KOPT-K1 (cell line): ENCODE data around the gene MBLAC1.
"Not testable (repeated sequence)": the region's sequence is repeated elsewhere in the genome, so short reads cannot be mapped to it uniquely, and the experiment has no call there.

Source experiments
- H3K27ac ChIP-seq: fragments of 200-600 bp; sonication (generic); 2 replicates; pipeline ENCODE4 v1.5.1; 2016; ENCODE audit warnings: antibody characterized with exemption, mild to moderate bottlenecking, low read depth, low read length; ENCODE audit not compliant: poor library complexity, severe bottlenecking
- H3K36me3 ChIP-seq: fragments of 200-600 bp; sonication (generic); 2 replicates; pipeline ENCODE4 v1.5.1; 2017; ENCODE audit warnings: antibody characterized with exemption, mild to moderate bottlenecking, low read length, moderate library complexity; ENCODE audit not compliant: insufficient read depth
- H3K9me3 ChIP-seq: fragments of 200-600 bp; sonication (generic); 2 replicates; pipeline ENCODE4 v1.5.1; 2017; ENCODE audit warnings: antibody characterized with exemption, low read length, mild to moderate bottlenecking; ENCODE audit not compliant: insufficient read depth, poor library complexity, severe bottlenecking

MBLAC1 gene

DNA sequence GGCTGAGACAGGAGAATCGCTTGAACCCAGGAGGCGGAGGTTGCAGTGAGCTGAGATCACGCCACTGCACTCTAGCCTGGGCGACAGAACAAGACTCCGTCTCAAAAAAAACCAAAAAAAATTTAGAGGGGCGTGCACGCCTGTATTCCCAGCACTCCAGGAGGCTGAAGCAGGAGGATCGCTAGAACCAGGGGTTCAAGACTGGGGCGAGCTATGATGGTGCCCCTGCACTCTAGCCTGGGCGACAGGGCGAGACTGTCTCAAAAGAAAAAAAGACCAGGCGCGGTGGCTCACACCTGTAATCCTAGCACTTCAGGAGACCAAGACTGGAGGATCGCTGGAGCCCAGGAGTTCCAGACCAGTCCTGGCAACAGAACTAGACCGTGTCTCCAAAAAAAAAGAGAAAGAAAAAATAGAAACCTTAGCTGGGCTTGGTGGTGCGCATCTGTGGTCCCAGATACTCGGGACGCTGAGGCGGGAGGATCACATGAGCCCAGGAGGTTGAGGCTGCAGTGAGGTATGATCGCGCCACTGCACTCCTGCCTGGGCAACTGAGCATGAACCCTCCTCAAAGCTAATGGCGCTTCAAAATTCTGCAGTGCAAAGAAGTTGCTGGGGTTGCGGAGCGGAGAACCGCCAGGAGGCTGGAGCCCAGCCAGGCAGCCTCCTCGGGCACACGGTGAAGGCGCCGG is 382 bp upstream of the MBLAC1 start:
- Histone ChIP-seq H3K9me3 (no peaks in the 10 kb centered on the region), H3K27ac (peak overlapping the region; percentile 94), H3K36me3 (peaks cover 11% of the 10 kb centered on the region; the same call in 1 of the 2 replicates)

- Histone ChIP-seq H3K36me3 (peaks cover 11% of the 10 kb centered on the region; the same call in 1 of the 2 replicates), H3K9me3 (no peaks in the 10 kb centered on the region), H3K27ac (peak overlapping the region; percentile 94)
These were observed 1.3 kb downstream of the MBLAC1 start for GRCh38 chr7:100127866-100128636.

DNA sequence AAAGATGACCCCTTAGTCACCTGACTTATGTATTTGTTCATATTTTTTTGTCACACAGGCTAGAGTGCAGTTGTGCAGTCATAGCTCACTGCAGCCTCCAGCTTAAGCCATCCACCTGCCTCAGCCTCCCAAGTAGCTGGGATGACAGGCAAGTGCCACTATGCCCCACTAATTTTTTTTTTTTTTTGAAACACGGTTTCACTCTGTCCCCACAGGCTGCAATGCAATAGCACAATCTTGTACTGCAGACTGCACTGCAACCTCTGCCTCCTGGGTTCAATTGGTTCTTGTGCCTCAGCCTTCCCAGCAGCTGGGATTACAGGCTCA is 1.8 kb downstream of the MBLAC1 start:
- Histone ChIP-seq H3K9me3 (no peaks in the 10 kb centered on the region), H3K27ac (peak overlapping the region; percentile 94), H3K36me3 (peaks cover 11% of the 10 kb centered on the region; the same call in 1 of the 2 replicates)

- H3K27ac ChIP-seq, H3K9me3 ChIP-seq, H3K36me3 ChIP-seq: not testable (repeated sequence)
These were observed 3.4 kb downstream of the MBLAC1 start for GRCh38 chr7:100130220-100130607.

- no peak overlapping the region for H3K27ac ChIP-seq
- H3K9me3 ChIP-seq = no peaks in the 10 kb centered on the region
These were observed 4.1 kb downstream of the MBLAC1 start for GRCh38 chr7:100130608-100131453.

GRCh38 chr7:100132126-100132525 is 5.4 kb downstream of the MBLAC1 start:
- no peaks in the 10 kb centered on the region for H3K36me3 ChIP-seq
- no peak overlapping the region for H3K27ac ChIP-seq
- no peaks in the 10 kb centered on the region for H3K9me3 ChIP-seq

More at GRCh38 chr7:100130608-100131453, 4.1 kb downstream of the MBLAC1 start:
- no peaks in the 10 kb centered on the region for H3K36me3 ChIP-seq

DNA sequence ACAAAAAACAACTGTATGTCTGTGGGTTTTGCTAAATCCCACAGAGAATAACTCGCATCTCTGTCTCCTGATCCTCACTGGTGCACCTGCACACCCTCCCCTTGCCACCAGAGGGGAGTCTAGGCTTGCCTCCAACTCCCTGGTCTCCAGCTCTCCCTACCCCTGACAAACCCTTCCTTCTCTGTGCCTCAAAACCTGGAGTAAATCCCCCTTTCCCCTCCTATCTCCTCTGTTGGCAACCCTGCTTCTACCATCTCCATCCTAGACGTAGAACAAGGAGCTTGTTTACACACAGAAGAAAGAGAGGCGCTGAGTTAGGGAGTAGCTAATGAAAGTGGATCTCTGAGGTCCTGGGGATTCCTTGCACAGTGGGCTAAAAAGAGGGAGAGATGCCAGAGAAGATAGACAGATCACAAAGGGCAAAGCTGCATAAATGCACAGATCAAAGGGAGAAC is 6.0 kb downstream of the MBLAC1 start:
- Histone ChIP-seq H3K27ac (no peak overlapping the region), H3K36me3 (no peaks in the 10 kb centered on the region), H3K9me3 (no peaks in the 10 kb centered on the region)

- no peaks in the 10 kb centered on the region for H3K36me3 ChIP-seq
- no peaks in the 10 kb centered on the region for H3K9me3 ChIP-seq
- peak overlapping the region; percentile 21 for H3K27ac ChIP-seq
These were observed 11.3 kb downstream of the MBLAC1 start for GRCh38 chr7:100137851-100138760.

DNA sequence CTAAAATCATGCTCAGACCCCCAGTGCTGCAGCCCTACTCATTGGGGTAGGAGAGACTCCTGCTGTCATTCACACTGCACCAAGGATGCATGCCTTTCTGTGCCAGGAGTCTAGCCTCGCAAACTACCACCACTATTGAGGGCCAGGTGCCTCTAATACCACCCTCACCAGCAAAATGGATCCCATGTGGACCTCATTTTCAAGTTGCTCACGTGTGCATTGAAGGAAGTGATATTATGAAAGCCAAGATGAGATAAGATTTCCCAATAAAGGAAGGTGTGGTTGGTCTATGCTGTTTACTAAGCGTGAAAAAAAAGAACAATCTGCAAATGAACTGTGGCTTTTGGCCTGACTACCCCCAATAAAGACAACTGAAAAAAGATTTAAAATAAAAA is 14.8 kb downstream of the MBLAC1 start:
- H3K9me3 ChIP-seq = no peaks in the 10 kb centered on the region
- no peaks in the 10 kb centered on the region for H3K36me3 ChIP-seq
- H3K27ac ChIP-seq = no peak overlapping the region

- H3K36me3 ChIP-seq = no peaks in the 10 kb centered on the region
- H3K9me3 ChIP-seq = no peaks in the 10 kb centered on the region
- H3K27ac ChIP-seq = no peak overlapping the region
These were observed 15.7 kb downstream of the MBLAC1 start for GRCh38 chr7:100142461-100142860.

GRCh38 chr7:100146350-100146749 is 19.6 kb downstream of the MBLAC1 start:
- not testable (repeated sequence) for H3K36me3 ChIP-seq, H3K9me3 ChIP-seq, H3K27ac ChIP-seq

DNA sequence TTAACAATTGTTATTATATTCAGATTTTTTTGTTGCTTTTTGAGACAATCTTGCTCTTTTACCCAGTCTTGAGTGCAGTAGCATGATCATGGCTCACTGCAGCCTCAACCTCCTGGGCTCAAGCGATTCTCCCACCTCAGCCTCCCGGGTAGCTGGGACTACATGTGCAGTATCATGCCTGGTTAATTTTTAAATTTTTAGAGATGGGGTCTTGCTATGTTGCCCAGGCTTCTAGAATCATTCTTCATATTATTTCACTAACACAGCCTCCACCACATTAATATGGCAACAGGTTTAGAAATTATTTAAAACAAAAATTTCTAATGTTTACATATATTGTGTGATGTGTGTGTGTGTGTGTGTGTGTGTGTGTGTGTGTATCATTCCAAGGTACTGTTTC is 20.5 kb downstream of the MBLAC1 start:
- H3K9me3 ChIP-seq = no peaks in the 10 kb centered on the region
- H3K27ac ChIP-seq = no peak overlapping the region
- H3K36me3 ChIP-seq = peaks cover 8% of the 10 kb centered on the region

GRCh38 chr7:100148225-100148558 is 21.4 kb downstream of the MBLAC1 start:
- H3K9me3 ChIP-seq = no peaks in the 10 kb centered on the region
- H3K36me3 ChIP-seq = peaks cover 17% of the 10 kb centered on the region
- peak overlapping the region; percentile 89 for H3K27ac ChIP-seq

GRCh38 chr7:100148559-100149328 is 22.0 kb downstream of the MBLAC1 start, which contains the start of gene LAMTOR4:
TSS of gene LAMTOR4 (plus strand) at chr7:100148918. CDS start at chr7:100148973, 55 bp downstream.
- Histone ChIP-seq H3K36me3 (peaks cover 23% of the 10 kb centered on the region), H3K27ac (peak within 1 kb of the TSS; percentile 89), H3K9me3 (no peaks in the 10 kb centered on the region)
